Activated CD4-positive, alpha-beta T cell treated with anti-CD3 and anti-CD28 coated beads, Interleukin-2, amount 50 U/mL, for 24 hours (primary cell): ENCODE results near the gene FBXL4.

Experiments
- DNase-seq, 2 donors: peaks; one replicate each; pipeline ENCODE4 v3.0.0-alpha.2; 2020; ENCODE audit warnings: low read depth in 1 of 2, low spot score in 1 of 2

Gene FBXL4

GRCh38 chr6:98840385-98840784, 107.4 kb downstream of the FBXL4 start:
- DNase-seq = no peak

DNA sequence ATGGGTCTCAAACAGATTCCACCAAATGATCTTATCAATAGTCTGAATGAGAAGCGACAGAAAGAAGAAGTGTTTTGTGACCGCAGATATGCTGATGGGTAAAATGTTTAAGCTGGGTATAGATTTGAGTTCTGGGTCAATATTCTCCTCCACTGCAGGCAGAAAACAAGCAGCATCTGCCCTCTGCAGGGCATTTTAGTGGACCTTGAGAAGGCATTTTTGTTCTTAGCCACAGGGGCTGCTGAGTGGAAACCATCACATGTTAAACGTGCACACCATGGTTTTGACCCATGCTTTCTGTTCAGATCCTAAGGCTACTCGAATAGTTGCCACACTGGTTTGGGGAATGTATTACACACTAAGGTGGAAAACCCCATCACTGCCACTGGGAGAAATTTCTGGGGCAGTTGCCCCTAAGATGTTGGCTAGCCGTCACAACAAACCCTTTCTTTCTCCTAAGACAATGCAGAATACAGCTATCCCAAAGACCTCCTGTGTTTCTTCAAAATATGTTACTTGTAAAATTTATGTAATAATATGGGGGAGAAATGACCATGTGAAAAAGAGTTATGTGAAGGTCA, 107.9 kb downstream of the FBXL4 start:
- DNase-seq = no peak

GRCh38 chr6:98838975-98839374, 108.8 kb downstream of the FBXL4 start:
- DNase-seq = no peak

GRCh38 chr6:98838032-98838431, 109.7 kb downstream of the FBXL4 start:
- no peak for DNase-seq

GRCh38 chr6:98836962-98837944, 110.5 kb downstream of the FBXL4 start:
- DNase-seq = no peak

DNA sequence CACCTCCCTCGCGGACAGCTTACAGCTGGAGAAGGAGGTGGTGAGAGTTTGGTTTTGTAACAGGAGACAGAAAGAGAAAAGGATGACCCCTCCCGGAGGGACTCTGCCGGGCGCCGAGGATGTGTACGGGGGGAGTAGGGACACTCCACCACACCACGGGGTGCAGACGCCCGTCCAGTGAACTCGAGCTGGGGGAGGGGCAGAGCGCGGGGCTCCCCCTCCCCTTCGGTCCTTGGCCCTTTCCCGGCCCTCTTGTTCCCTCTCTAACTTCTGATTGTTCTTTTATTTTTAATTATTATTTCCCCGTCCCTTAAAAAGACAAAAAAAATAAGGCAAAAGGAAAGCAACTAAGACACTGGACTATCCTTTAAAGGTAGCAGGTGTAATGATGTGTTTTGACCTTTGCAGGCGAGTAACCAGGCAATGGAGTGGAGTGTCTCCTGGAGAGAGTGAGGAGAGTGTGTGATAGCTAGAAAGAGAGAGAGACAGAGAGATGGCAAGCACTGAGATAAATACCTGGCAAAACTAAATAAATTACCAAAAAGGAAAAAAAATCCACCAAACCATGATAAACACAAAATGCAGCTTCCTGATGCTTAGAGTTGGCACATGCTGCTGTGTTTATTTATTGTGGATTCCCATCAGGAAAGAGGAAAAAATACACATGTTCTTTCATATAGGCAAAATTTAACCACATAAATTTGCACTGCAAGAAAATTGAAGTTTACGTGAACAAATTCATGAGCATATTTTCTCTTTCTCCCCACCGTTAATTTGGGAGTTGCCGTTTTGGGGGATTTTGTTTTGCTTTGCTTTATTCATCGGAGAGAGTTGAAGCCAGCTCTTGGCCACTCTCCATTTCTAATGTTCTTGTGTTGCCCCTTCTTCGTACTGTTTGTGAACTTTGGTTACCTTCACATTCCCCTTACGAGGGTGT, 111.5 kb downstream of the FBXL4 start:
- no peak for DNase-seq

GRCh38 chr6:98835149-98836024, 112.4 kb downstream of the FBXL4 start:
- DNase-seq = no peak

- peak in 1 of 2 donors; percentile 64 for DNase-seq
Observed at GRCh38 chr6:98834060-98835031, 113.4 kb downstream of the FBXL4 start, which contains the start of gene POU3F2. POU3F2 (plus strand) TSS chr6:98834574; CDS start chr6:98834874, 300 bp downstream.

DNA sequence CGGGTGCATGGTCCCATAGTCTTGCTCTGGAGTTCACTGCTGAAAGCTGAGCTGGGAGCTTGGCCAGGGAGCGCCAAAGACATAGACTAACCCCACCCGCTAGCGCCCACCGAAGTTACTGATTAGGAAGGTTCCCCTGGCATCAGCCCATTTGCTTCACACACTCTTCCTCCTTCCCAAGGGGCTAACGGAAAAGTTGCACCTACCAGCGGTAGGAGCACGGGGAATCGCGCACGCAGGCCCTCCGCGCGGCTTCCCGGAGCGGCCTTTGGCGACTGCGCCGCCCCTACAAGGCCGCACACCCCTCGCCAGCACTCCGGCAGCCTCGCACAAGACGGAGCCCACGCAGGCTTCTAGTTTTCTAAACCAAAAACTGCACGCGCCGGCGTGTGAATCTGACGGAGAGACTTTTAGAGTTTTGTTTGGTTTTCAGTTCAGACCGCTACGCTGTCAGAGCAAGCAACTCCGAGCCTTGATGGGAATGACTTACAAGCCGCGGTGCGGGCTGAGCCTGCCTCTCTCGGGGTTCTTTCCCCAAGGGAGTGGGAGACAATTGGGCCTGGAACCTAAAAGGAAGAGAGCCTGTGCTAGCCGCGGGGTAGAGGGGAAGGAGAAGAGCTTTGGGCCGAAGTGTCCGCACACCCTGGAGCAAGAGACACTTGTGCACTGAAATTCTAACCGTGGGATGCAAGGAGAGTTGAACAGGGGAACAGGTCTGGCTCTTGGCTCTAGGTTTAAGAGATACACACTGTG, 114.3 kb downstream of the FBXL4 start:
- DNase-seq = no peak

DNA sequence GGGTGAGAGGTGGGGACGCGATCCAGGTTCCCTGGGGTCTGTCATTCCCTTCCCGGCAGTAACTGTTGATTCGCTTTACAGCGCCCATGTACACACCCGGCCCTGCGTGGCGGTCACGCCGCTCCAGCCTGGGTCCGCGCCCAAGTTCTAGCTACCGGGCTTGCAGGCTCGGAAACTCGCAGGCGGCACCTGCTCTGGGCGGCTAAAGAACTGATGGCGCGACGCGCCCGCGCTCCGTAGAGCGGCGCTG, 114.8 kb downstream of the FBXL4 start:
- DNase-seq = no peak

GRCh38 chr6:98832284-98833056, 115.3 kb downstream of the FBXL4 start:
- no peak for DNase-seq

DNA sequence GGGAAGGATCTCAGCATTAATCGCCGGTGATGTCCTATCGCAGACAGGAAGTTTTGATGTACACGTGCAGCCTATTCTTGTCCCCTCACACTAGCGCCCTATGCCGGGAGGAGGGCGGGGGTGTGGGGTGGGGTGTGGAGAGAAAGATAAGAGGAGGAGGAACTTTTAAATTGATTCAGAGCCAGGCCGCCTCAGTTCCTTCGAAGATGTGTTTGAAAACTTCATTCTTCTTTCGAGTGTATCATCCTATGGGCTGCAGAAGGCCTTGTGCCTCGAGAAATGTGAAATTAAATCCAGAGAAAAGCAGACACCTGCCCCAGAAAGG, 115.8 kb downstream of the FBXL4 start:
- DNase-seq = no peak

DNA sequence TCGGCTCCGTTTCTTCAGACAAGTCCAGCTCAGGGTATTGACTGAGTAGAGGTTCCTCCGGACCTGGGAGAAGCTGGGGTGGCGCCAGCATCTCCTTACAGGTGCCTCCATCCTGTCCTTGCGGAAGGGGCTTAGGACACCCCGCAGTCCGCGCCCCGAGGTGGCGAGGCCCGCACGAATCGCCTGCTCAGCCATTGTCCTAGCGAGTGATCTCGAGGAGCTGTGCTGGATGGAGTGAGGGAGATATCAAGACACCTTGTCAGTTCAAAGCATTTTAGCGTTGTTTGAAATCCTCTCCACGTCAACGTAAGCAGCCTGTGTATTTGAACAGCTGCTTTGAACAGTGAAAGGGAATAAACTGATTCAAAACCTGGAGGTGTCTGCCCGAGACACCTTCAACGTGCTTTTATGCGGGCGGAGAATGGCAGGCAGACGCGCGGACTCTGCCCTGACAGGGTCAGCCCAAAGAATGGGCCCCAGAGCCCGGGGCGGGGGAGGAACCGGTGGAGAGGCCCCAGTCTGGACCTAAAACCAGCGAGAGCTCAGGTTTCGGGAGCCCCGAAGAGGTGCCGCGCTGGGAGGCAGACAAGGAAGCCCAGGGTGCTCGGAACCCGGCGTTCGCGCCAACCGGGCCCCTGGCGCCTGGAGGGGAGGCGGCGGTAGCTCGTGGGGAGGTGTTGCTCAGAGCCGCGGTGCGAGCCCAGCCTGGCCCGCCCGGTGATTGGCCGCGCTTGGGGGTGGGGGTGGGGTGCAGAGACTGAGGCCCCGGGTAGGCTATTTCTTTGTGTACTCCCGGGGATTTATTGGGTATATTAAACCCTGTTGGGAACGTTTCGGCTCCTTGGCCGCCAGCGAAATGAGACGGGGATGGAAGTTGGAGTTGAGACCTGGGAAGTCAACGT, 116.4 kb downstream of the FBXL4 start:
- DNase-seq = no peak

GRCh38 chr6:98830146-98830545, 117.6 kb downstream of the FBXL4 start:
- no peak for DNase-seq

DNA sequence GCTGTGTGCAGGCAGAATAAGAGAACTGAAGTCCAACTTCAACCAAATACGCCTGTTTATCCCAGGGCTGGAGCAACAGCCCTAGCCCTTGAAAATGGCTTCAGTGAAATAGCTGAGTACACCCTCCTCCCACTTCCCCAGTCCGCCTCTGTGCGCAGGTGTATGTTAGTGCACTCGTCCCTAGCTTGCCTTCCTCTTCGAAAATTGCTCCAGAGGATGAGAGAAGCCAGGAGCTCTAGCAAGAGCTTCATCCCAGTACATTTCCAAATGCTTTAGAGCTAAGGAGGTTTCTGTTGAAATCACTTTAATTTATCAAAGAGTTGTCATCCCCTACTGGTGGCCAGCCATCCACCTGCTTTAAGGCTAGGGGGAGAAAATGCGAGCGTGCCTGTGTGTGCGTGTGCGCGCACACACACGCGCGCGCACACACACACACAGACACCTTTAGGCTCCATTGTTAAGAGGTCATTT, 118.8 kb downstream of the FBXL4 start:
- DNase-seq = no peak

GRCh38 chr6:98828211-98828788, 119.4 kb downstream of the FBXL4 start:
- DNase-seq = no peak
